ENCODE measurements around the gene FBXO8.
A peak's percentile ranks its signal among the peaks of the same experiment; 100 is the strongest.
"Not testable (repeated sequence)": the region's sequence is repeated elsewhere in the genome, so short reads cannot be mapped to it uniquely, and the experiment has no call there.

The FBXO8 gene

DNA sequence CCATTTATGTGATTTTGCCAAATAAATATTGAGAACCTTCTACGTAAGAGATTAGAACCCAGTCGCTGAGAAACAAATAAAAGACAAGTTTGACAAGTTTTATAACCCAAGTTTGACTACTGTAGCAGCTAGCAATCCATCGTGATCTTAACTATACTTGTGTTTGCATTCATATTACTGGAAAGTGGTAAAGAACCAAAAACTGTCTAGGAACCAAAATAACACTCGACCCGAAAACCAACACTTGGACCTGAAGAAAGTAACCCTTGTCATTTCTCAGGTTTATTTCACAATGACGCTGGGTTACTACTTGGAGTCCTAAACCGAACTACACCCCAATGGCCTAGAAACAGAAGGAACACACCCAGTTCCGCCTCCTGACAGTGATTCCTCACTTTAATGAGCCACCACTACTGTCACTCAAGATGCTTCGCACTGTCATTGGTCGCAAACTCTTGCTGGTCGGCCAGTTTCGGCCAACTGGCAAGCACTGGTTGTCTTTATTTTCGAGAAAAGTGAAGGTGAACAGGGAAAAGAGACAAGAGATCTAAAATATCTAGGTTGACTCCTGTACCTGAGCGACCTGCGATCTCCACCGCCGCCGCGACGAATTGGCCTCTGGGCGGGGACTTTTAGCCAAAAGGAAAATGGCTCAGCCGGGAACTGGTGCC is 496 bp downstream of the FBXO8 start:
- DNase-seq (ENCODE audit: low spot score) = peak; percentile 99

DNA sequence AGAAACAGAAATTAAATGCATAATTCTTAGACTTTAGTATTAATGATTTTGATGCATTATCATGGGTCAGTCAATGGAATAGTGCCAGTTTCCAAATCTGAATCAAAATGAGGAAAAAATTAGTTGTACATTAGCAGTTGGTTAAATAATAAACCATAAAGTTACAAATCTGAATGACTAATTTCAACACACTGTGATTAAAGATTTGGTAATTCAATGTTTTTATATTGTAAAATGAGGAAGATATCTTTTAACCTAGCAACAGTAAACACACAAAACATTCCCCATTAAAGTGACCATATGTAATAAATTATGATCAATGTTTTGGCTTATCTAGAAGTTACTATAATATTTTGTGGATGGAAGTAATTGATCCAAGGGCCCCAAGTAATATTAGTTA is 1.6 kb downstream of the FBXO8 start:
- DNase-seq (ENCODE audit: low spot score) = no peak

DNA sequence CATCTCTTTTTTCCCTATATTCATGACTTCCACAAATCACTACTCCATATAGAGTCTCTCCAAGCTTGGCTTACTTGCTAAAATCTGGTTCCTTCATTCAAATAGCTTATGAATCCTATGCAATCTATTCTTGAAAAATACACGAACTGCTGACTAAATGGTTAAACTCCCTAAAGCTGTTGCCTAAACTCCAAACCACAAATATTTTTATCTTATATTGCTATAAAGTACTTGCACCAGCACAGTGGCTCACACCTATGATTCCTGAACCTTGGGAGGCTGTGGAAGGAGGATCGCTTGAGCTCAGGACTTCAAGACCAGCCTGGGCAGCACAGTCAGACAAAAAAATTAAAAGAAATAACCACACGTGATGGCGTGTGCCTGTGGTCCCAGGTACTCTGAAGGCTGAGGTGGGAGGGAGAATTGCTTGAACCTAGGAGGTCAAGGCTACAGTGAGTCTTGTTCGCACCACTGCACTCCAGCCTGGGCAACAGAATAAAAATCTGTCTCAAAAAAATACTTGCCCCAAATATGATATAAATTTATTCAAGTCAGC is 2.2 kb downstream of the FBXO8 start:
- no peak for DNase-seq (ENCODE audit: low spot score)

DNA sequence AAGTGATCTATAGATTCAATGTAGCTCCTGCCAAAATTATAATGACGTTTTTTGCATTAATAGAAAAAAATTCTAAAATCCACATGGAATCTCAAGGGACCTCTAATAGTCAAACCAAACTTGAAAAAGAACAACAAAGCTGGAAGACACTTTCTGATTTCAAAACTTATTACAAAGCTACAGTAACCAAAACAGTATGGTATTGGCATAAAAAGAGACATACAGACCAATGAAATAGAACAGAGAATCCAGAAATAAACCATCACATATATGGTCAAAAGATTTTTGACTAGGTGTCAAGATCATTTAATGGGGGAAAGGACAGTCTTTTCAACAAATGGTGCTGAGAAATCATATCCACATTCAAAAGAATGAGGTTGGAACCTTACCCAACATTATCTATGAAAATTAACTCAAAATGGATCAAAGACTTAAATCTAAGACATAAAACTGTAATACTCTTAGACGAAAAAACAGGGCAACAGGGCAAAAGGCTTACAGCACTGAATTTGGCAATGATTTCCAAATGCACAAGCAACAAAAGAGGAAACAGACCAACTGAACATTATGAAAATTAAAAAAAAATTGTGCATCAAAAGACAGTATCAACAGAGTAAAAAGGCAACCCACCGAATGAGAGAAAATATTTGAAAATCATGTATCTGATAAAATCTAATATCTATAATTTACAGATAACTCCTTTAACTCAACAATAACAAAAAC is 3.9 kb downstream of the FBXO8 start:
- no peak for DNase-seq (ENCODE audit: low spot score)

DNA sequence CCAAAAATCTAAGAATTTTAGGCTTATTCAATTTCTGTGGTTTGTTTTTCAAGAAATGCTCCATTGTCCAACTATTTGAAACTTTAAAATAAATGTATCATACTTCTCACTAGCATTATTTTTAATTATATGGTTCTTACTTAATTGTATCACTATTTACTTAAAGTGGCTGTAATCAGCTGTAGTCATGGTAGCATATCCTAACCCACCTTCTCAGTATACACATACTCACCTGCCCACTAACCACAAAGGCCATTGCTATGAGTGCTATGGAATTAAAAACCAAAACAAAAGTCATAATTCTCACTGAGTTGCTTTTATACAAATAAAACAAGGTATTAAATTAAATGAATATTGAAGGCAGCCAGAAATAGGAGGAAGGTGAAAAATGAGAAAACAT is 5.0 kb downstream of the FBXO8 start:
- DNase-seq (ENCODE audit: low spot score) = no peak

DNA sequence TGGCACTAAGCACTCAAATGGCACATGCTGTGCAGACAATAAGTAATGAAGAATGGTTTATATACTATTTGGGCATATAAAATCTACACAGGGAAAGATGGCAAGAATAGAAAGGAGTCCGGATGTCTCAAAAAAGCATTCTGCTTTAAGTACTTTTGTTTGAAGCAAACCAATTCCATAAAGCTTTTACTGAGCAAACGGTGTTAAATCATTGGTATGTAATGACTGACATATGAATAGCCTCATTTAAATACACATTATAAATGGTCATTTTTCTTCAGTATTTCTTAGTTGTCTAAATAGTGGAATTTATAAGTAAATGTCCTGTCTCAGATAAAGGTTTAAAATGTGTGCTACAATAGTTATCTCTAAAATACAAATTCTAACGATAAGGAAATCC is 6.0 kb downstream of the FBXO8 start:
- no peak for DNase-seq (ENCODE audit: low spot score)

DNA sequence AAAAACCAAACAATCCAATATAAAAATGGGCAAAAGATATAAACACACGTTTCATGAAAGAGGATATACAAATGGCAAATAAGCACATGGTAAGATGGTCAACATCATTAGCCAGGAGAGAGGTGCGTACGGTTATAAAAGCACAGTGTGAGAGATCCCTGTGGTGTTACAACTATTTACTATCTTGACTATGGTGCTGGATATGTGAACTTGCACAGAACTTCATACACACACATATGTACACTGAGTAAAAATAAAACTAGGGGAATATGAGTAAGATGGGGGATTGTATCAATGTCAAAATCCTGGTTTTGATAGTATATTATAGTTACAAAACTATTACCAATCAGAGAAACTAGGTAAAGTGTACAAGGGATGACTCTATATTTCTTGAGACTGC is 8.4 kb downstream of the FBXO8 start:
- DNase-seq (ENCODE audit: low spot score) = no peak

DNA sequence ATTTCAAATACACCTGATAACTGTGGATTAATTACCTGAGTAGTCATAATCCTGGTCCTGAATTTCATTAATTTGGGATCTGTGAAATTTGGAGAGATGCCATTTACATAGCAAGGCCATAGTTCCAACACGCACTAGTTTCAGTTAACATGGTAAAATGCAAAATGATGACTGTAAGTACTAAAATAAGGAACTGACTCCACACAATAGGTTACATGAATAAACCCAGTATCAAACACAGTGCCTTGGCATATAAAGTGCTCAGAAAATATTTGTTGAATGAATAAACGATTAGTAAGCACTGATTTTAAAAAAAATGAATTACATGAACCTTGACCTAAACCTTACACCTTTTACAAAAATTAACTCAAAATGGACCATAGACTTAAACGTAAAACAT is 9.0 kb downstream of the FBXO8 start:
- DNase-seq (ENCODE audit: low spot score) = no peak

DNA sequence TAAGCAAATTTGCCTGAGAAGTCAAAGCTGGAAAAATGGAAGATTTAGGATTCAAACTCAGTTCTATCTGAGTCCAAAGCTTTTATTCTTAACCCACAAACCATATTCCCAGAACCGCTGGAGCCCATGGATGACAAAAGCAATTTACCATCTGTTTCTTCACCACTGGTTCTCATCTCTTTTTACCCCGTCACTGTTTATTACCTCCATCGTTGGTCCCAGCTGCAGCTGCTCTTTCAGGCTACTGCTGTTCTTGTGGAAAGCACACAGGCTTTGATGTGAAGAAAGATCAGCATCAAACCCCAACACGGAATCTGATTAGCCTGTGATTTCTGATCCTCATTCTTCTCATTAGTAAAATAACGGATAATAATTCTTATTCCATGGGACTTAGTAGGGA is 9.5 kb downstream of the FBXO8 start:
- DNase-seq (ENCODE audit: low spot score) = no peak

DNA sequence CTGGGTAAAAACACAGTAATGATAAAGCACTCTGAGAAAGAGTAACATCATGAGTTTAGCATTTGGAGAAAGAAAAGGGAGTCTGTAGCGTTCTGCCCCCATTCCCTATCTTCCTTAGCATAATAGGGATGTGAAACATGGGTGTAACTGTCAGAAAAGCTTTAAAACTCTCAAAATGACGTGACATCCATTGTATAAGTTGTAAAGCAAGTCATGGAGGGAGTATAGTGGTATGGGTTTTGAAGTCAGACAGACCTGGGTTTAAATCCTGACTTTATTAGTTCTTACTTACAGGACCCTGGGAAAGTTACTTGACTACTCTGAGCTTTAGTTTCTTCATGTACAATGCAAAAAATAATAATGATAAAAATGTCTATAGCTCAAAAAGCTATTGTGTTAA is 17.1 kb downstream of the FBXO8 start:
- no peak for DNase-seq (ENCODE audit: low spot score)

DNA sequence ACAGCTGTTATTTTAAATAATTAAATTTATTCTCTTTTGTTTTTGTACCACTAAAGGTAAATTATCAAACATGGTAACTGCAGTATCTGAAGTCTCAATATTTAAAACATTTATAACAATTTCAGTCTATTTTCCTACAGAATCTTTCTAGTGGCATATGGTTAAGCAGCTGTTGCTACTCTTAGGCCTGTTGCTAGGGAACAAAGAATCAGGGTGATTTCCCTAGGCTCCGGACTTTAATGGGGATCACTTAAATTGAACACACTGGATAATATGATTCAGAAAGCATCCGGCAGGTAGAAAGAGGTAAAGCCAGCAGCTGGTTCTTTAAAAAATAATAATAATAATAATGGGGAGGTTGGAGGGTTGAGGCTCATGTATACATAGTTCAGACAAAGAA is 17.6 kb downstream of the FBXO8 start:
- DNase-seq (ENCODE audit: low spot score) = no peak

DNA sequence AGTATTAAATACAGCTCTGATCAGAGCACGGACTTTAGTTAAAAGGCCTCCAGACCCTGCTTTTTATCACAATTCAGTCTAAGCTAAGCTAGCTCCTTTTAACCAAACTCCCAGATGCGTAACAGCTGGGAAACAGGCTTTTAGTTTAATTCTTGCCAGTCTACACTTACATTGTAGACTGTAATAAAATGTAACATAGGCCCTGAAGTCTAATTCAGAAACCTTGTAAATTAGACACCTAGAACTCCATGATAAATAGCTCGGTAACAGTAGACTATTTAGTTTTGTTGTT is 20.1 kb downstream of the FBXO8 start:
- no peak for DNase-seq (ENCODE audit: low spot score)

DNA sequence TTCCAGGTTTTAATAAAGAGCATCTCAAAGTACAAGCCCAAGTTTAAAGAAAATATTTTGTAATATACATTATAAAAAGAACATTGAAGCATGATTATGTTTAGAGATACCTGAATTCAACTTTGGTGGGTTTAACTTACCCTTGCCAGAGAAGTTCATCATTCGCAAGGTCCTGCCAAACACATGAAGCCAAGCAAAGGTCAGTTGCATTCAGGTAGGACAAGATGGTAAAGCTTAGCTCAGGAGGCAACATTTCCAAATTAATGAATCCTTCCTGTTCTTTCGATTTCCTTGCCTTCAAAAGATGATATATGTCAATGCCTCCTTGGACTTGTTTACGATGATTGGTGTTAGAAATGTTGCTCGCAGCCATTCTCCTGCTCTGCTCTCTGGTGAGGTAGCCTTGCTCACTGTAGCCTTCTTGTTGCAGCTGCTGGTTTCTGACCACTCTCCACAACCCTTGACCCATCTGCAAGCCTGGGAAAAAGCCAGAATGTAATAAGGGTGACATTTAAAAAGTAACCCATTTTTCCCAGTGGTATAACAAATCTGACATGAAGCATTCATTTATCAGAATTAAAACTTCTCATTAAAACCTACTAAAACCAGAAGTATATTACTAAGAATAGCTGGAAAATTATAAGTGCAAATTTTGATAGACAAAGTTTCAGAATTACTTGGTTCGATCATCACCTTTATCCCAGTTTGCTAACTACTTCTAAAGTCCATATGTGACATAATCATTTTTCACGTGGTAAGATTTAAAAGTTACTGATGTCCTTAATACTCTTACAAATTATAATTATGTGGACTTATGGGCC is 20.6 kb downstream of the FBXO8 start:
- DNase-seq (ENCODE audit: low spot score) = no peak

DNA sequence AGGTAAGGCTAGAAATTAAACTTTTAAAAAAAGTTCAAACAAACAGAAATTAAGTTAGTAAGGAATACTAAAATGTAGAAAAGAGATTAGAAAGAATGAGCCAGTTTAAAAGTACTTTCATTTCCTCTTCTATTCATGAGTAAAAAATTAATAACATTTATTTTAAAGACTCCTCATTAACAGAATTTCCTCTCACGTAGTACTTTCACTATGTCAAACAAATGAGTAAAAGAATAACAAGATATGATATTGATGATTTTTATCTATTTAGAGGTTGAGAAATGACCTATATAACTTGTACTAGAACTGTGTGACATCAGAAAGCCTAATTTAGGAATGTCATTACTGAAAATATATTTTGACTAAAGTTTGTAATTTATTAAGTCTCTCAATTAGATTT is 22.0 kb downstream of the FBXO8 start:
- not testable (repeated sequence) for DNase-seq (ENCODE audit: low spot score)

DNA sequence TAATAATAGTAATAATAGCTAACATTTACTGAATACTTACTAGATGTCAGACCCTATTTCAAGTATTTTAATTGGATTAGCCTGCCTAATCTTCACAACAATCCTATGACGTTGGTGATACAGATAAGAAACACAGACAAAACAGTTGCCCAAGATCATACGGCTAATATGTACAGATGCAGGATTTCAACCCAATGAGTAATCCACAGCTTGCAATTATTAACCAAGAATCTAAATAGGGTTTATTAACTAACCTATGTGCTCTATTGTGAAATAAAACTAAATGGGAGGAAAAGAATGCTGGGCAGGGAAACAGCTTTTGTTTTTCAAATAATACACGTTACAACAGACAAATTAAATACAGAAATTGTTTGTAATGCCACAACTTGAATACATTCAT is 23.4 kb downstream of the FBXO8 start:
- DNase-seq (ENCODE audit: low spot score) = no peak

DNA sequence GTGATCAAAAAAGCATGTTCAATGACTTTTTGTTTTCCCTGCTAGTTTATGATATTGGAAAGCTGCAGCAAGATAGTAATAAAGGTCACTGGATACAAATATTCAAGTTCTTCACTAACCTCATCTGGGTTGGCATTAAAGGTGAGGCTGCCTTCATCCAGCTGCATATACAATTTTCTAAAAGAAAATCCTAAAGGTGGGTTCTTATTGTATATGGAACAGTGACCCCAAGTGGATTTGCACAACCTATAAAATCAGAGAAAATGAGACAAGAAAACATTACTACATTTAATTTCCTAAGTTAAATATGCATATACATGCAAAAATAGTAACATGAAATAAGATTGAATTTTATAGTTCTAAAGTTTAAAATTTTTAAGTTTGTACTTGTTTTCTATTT is 23.9 kb downstream of the FBXO8 start:
- DNase-seq (ENCODE audit: low spot score) = no peak

DNA sequence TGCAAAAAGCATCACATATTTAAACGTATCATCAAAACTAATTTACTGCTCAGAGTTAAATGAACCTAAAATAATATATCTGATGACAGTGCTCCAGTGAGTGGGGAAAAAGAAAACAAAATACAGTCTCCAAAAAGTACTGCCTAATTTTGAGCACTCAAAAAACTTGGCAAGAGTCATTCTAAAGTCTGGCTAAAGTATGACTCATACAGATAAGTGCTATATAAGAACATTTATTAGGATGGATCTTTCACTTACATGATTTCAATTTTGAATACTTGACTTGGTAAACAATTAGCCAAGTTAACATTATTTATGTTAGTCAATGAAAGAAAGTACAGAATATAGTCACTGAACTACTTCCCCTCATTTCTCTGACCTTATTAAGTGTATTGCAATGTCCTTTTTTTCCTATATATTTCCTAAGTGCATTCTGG is 27.2 kb downstream of the FBXO8 start:
- DNase-seq (ENCODE audit: low spot score) = no peak

DNA sequence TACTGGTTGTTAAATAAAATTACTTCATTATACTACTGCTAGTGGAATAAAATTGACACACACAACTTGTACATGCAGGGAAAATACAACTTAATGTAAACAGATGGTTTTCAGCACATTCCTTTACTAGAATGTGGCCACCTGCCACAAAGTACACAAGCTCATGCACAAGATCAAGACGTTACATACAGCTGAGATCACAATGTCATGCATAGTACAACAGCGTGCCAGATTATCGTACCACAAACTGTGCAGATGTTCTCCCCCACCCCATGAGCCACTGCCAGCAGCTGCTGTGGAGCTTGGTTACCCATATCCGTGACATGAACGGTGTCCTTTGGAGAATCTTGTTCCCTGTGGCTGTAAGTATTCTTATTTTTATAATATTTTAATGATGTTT is 27.7 kb downstream of the FBXO8 start:
- DNase-seq (ENCODE audit: low spot score) = no peak

DNA sequence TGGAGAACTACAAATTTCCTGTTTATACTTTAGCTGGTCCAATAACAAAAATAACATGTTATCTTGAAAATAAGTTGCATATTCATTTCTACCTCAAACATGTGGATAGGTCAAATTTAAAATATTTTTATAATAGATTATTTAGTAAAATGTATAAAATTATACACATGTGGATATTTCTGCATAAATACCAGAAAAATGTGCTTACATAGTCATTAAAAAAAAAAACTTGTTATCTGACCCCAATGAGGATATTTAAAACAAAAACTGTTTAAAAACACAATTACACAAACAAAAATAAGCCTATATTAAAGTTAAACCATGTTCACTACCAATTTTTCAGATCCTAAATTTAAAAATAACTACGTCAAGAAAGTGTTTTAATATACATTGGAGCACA is 28.1 kb downstream of the FBXO8 start:
- no peak for DNase-seq (ENCODE audit: low spot score)

DNA sequence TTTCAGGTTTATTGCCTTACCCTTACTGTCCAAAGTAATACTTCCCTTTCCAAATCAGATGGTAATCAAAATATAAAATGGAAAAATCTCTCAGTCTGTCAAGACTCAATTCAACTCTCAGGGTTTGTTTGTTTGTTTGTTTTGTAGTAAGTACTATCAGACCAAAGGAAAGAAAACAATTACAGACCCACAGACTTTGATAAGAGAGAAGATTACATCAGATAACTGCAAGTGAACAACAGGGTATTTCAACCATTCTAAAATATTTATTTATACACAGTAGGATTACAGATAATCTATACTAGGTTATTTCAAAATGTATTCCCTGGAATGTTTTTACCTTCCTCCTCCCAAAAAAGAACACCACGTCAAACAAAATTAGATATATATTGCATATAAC is 28.9 kb downstream of the FBXO8 start:
- DNase-seq (ENCODE audit: low spot score) = no peak

DNA sequence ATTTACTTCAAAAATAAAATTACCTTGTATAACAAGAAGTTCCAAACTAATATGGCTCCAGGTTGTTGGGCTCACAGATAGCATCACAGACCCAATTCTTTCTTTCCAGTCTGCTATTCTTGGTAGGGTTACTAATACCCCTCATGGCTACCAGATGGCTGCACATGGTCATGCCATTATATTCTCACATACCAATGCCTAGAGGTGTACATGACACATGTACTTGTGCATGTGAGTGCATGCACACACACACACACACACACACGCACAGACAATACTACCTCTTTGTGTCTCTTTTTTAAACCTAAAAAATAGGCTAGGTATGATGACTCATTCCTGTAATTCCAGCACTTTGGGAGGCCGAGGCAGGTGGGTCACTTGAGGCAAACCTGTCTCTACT is 31.1 kb downstream of the FBXO8 start:
- DNase-seq (ENCODE audit: low spot score) = no peak

DNA sequence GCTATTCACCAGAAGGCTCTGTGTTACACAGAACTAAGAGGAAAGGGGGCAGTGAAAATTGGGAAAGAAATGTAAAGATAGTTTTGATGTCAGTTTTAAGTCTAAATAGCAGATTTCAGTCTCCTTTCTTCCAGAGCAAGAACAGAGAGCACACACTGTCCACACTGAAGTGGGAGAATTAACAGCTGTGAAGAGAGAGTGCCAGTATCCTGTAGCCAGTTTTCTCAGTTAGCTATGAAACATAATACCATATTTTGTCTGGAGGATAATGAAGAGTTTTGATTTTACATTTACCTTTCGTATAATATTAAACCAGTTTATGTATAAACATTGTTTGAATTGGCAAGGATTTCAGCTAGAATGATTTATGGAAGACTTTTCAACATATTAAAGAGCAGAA is 35.1 kb downstream of the FBXO8 start:
- DNase-seq (ENCODE audit: low spot score) = no peak

DNA sequence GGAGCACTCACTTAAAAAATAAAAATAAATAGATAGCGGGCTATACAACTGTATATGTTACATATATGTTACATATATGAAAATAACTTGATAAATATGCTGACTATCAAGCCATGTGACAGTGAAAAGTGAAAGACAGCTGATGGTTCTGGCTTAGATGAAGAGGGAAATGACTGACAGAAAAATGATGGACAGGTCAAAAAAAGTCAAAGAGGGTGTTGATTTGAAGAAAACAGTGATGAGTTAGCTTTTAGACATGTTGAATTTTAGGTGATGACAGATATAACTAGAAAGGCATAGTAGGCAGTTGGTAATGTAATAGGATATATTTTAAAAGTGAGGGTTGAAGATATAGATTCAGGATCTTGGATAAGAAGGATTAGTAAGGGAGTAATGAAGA is 37.8 kb downstream of the FBXO8 start:
- DNase-seq (ENCODE audit: low spot score) = no peak
